IMR-90 (cell line): ENCODE results near the gene ENOX1. TPM values are rescaled to one million over a fixed set of nuclear protein-coding genes. Genes with fewer than 3 reads are reported as not detected.

ENCODE experiments used
- ATAC-seq: fragments of 200-7000 bp; cut with Tn5 transposase; 2 replicates; pipeline ENCODE4 v1.9.1; 2020; ENCODE audit warnings: low read depth, mild to moderate bottlenecking, moderate library complexity
- BruUV-seq: library from RNA; stranded (reverse); fragments of 400-500 nt; replicated peaks from 2 replicates; lab custom pipeline; 2021; lab: Mats Ljungman, UMichigan
- CTCF ChIA-PET: fragments of 300-600 bp; formaldehyde crosslinking; extraction: SDS; loops from one replicate; lab custom pipeline; 2021; ENCODE audit warnings: antibody characterized with exemption; lab: Yijun Ruan, JAX
- POLR2A ChIA-PET: fragments of 300-600 bp; sonication (Branson Sonifier 250); formaldehyde crosslinking; loops from one replicate; lab custom pipeline; 2022; ENCODE audit warnings: antibody characterized with exemption; ENCODE audit not compliant: unreplicated experiment; lab: Charles Lee
- DNase-seq: peaks from one replicate; pipeline ENCODE4 v3.0.0; 2013
- H2AFZ ChIP-seq: replicated peaks from 2 replicates; pipeline ENCODE3; 2013; ENCODE audit warnings: low read length, mild to moderate bottlenecking; ENCODE audit not compliant: poor library complexity
- H2AK5ac ChIP-seq: 2 replicates; pipeline ENCODE4 v1.6.1; 2013; ENCODE audit warnings: low read depth, low read length, inconsistent platforms
- H2AK9ac ChIP-seq: replicated peaks from 2 replicates; pipeline ENCODE3; 2013; ENCODE audit warnings: mild to moderate bottlenecking, low read depth, low read length, moderate library complexity; ENCODE audit not compliant: poor library complexity
- H2BK120ac ChIP-seq: 2 replicates; pipeline ENCODE4 v1.6.1; 2013; ENCODE audit warnings: low read depth, low read length, inconsistent platforms
- H2BK15ac ChIP-seq: 3 replicates; pipeline ENCODE4 v1.6.1; 2013; ENCODE audit warnings: low read depth, low read length, inconsistent platforms
- H2BK20ac ChIP-seq: 2 replicates; pipeline ENCODE4 v1.6.1; 2013; ENCODE audit warnings: low read depth, mild to moderate bottlenecking, inconsistent platforms, low read length, moderate library complexity
- H2BK5ac ChIP-seq: 2 replicates; pipeline ENCODE4 v1.6.1; 2013; ENCODE audit warnings: mild to moderate bottlenecking, low read depth, low read length, inconsistent platforms; ENCODE audit not compliant: poor library complexity, severe bottlenecking
- H3K14ac ChIP-seq: replicated peaks from 2 replicates; pipeline ENCODE4 v1.6.1; 2013; ENCODE audit warnings: low read depth, low read length, inconsistent platforms
- H3K18ac ChIP-seq: 2 replicates; pipeline ENCODE4 v1.6.1; 2013; ENCODE audit warnings: low read depth, low read length, control low read depth
- H3K23ac ChIP-seq: 2 replicates; pipeline ENCODE4 v1.6.1; 2013; ENCODE audit warnings: low read depth, low read length, inconsistent platforms
- H3K27ac ChIP-seq: 2 replicates; pipeline ENCODE4 v1.5.1; 2013; ENCODE audit warnings: mild to moderate bottlenecking, control low read depth, low read length; ENCODE audit not compliant: insufficient read depth
- H3K27me3 ChIP-seq: 2 replicates; pipeline ENCODE4 v1.6.1; 2013; ENCODE audit warnings: low read length; ENCODE audit not compliant: control insufficient read depth, insufficient read depth
- H3K36me3 ChIP-seq: 2 replicates; pipeline ENCODE4 v1.6.1; 2013; ENCODE audit warnings: low read length, mixed read lengths; ENCODE audit not compliant: control insufficient read depth, insufficient read depth
- H3K4ac ChIP-seq: 2 replicates; pipeline ENCODE4 v1.6.1; 2013; ENCODE audit warnings: low read depth, low read length, inconsistent platforms
- H3K4me1 ChIP-seq: 2 replicates; pipeline ENCODE4 v1.6.1; 2013; ENCODE audit warnings: low read length, mixed read lengths; ENCODE audit not compliant: control insufficient read depth, insufficient read depth
- H3K4me2 ChIP-seq: 2 replicates; pipeline ENCODE4 v1.6.1; 2013; ENCODE audit warnings: low read depth, mild to moderate bottlenecking, control low read depth, low read length, moderate library complexity
- H3K4me3 ChIP-seq: 2 replicates; pipeline ENCODE4 v1.5.1; 2013; ENCODE audit warnings: low read depth, mild to moderate bottlenecking, control low read depth, low read length, moderate library complexity; ENCODE audit not compliant: insufficient read depth
- H3K56ac ChIP-seq: 2 replicates; pipeline ENCODE4 v1.6.1; 2013; ENCODE audit warnings: low read length, inconsistent platforms; ENCODE audit not compliant: insufficient read depth; ENCODE audit errors: extremely low read depth
- H3K79me1 ChIP-seq, 2 experiments: 2 replicates each; pipeline ENCODE4 v1.6.1; 2013; ENCODE audit warnings: low read length in 2 of 2, inconsistent platforms in 1 of 2, low read depth in 1 of 2
- H3K9ac ChIP-seq: 2 replicates; pipeline ENCODE4 v1.6.1; 2013; ENCODE audit warnings: low read depth, low read length, control low read depth
- H3K9me1 ChIP-seq: 2 replicates; pipeline ENCODE4 v1.6.1; 2013; ENCODE audit warnings: low read length, inconsistent platforms; ENCODE audit not compliant: insufficient read depth
- H3K9me3 ChIP-seq: 2 replicates; pipeline ENCODE4 v1.6.1; 2013; ENCODE audit warnings: low read length; ENCODE audit not compliant: control insufficient read depth, insufficient read depth
- H4K20me1 ChIP-seq: 2 replicates; pipeline ENCODE4 v1.6.1; 2013; ENCODE audit warnings: low read length, inconsistent platforms; ENCODE audit not compliant: insufficient read depth
- H4K5ac ChIP-seq: 2 replicates; pipeline ENCODE4 v1.6.1; 2013; ENCODE audit warnings: mild to moderate bottlenecking, low read depth, low read length, control low read depth
- H4K8ac ChIP-seq, 2 experiments: 2 replicates each; pipeline ENCODE4 v1.6.1; 2013; ENCODE audit warnings: low read depth in 2 of 2, low read length in 2 of 2, control low read depth in 1 of 2, inconsistent platforms in 1 of 2
- H4K91ac ChIP-seq: 2 replicates; pipeline ENCODE4 v1.6.1; 2013; ENCODE audit warnings: low read depth, low read length, inconsistent platforms; ENCODE audit not compliant: insufficient read depth
- BHLHE40 ChIP-seq: fragments of 150-350 bp; IDR thresholded peaks from 2 replicates; pipeline ENCODE4 v1.6.1; 2016; ENCODE audit warnings: mild to moderate bottlenecking, low read depth, low read length
- CEBPB ChIP-seq: IDR thresholded peaks from 2 replicates; pipeline ENCODE4 v1.6.1; 2012; ENCODE audit warnings: low read depth, low read length, improper control_type of control experiment
- CHD1 ChIP-seq: IDR thresholded peaks from 2 replicates; pipeline ENCODE4 v1.6.1; 2012; ENCODE audit warnings: low read depth, low read length, improper control_type of control experiment
- FOS ChIP-seq: fragments of 150-350 bp; IDR thresholded peaks from 2 replicates; pipeline ENCODE4 v1.6.1; 2016; ENCODE audit warnings: low read depth, low read length
- MAFK ChIP-seq: IDR thresholded peaks from 2 replicates; pipeline ENCODE4 v1.6.1; 2012; ENCODE audit warnings: low read depth, low read length, improper control_type of control experiment
- MAZ ChIP-seq: IDR thresholded peaks from 2 replicates; pipeline ENCODE4 v1.6.1; 2012; ENCODE audit warnings: low read depth, mild to moderate bottlenecking, low read length, improper control_type of control experiment, moderate library complexity, borderline replicate concordance
- MXI1 ChIP-seq: IDR thresholded peaks from 2 replicates; pipeline ENCODE4 v1.6.1; 2012; ENCODE audit warnings: low read depth, mild to moderate bottlenecking, low read length, moderate library complexity, borderline replicate concordance
- NFE2L2 ChIP-seq: fragments of 150-350 bp; IDR thresholded peaks from 2 replicates; pipeline ENCODE4 v1.6.1; 2016; ENCODE audit warnings: low read depth, mild to moderate bottlenecking, low read length
- POLR2A ChIP-seq: IDR thresholded peaks from 2 replicates; pipeline ENCODE4 v1.6.1; 2012; ENCODE audit warnings: mild to moderate bottlenecking, low read depth, low read length
- RAD21 ChIP-seq: IDR thresholded peaks from 2 replicates; pipeline ENCODE4 v1.6.1; 2012; ENCODE audit warnings: low read length, improper control_type of control experiment
- RFX5 ChIP-seq: IDR thresholded peaks from 2 replicates; pipeline ENCODE4 v1.8.0; 2012; ENCODE audit warnings: low read depth, mild to moderate bottlenecking, low read length, moderate library complexity
- SMC3 ChIP-seq: fragments of 150-350 bp; IDR thresholded peaks from 2 replicates; pipeline ENCODE4 v1.6.1; 2016; ENCODE audit warnings: low read depth, mild to moderate bottlenecking, antibody characterized with exemption, low read length, moderate library complexity
- WGBS, 2 experiments: methylation state at CpG; one replicate each; pipeline versions ENCODE4 v1.1.5 to v1.1.7; 2013; ENCODE audit warnings: missing lambda C conversion rate in 2 of 2; ENCODE audit not compliant: insufficient read length in 1 of 2; ENCODE audit errors: extremely low coverage in 2 of 2; 5-methylcytosine and 5-hydroxymethylcytosine counted together
- dilution Hi-C: fragments of 300-500 bp; cut with HindIII; formaldehyde crosslinking; loops from one replicate; pipeline ENCODE4 v1.14.3; 2018; ENCODE audit warnings: low sequenced_read_pairs; ENCODE audit not compliant: unreplicated experiment
- in situ Hi-C: fragments of 300-500 bp; cut with MboI; formaldehyde crosslinking; loops from 3 replicates; pipeline ENCODE4 v1.14.3; 2019; ENCODE audit warnings: low sequenced_read_pairs, inconsistent platforms, mixed read lengths
- intact Hi-C: fragments of 100-400 bp; cut with micrococcal nuclease; formaldehyde crosslinking; loops from 2 replicates; pipeline ENCODE4 v1.10.0; 2022
- polyA plus RNA-seq, 3 experiments: library from polyadenylated mRNA; depleted of rRNA; stranded (reverse); fragments of >200 nt; gene quantifications; 2 replicates each; pipeline ENCODE4 v1.2.3, GENCODE V29; 2012; ENCODE audit warnings: low replicate concordance in 1 of 3
- total RNA-seq: library from RNA; depleted of rRNA; stranded (reverse); fragments of >200 nt; gene quantifications from 2 replicates; pipeline ENCODE4 v1.2.3, GENCODE V29; 2012
- TF ChIP-seq, protein P1 (sequence below): fragments of 150-350 bp; IDR thresholded peaks from 2 replicates; pipeline ENCODE4 v1.6.1; 2016; ENCODE audit warnings: low read depth, mild to moderate bottlenecking, low read length, moderate library complexity, borderline replicate concordance
- TF ChIP-seq, protein P2 (sequence below): fragments of 150-350 bp; IDR thresholded peaks from 2 replicates; pipeline ENCODE4 v1.6.1; 2017; ENCODE audit warnings: mild to moderate bottlenecking, antibody characterized with exemption, low read length, low read depth
- TF ChIP-seq, protein P3 (sequence below): conservative IDR thresholded peaks from 2 replicates; pipeline ENCODE4 v1.5.1; 2012; ENCODE audit warnings: mild to moderate bottlenecking, low read depth, low read length, improper control_type of control experiment

The ENOX1 gene
- total and polyA plus RNA-seq, 2 of the 4 experiments (the other 2 are of a cell fraction) = 0.99 to 1.3 TPM

DNA sequence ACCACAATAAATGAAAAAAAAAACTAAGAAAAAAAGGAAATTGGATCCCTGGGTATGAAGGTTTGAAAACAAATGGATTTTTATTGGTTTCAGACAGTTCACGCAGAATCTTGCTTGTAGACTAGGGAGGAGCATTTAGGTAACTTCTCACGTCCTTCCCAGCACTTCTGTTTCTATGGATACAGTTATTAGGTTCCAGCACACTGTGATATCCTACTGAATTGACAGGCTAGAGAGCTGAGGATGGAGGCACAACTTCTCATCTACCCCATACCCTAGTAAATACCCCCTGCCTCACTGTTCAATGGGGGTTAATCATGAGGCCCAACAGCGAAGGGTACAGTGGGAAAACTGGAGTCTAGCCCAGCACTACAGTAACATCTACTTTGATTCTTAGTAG lies 304.1 kb downstream of the ENOX1 start:
- Histone ChIP-seq H3K36me3 (no peaks in the 10 kb centered on the region), H3K9me3 (no peaks in the 10 kb centered on the region), H3K79me1 (no peaks in the 10 kb centered on the region), H3K4me1 (no peaks in the 10 kb centered on the region), H4K20me1 (no peaks in the 10 kb centered on the region), H3K9me1 (no peaks in the 10 kb centered on the region), H3K4me2 (no peak overlapping the region), H2AK5ac (no peak overlapping the region), H2AK9ac (no peak overlapping the region), H2BK15ac (no peak overlapping the region), H2BK5ac (no peak overlapping the region), H3K23ac (no peak overlapping the region), H4K91ac (no peak overlapping the region), H3K27me3 (no peaks in the 10 kb centered on the region), H3K18ac (no peak overlapping the region), H2BK20ac (no peak overlapping the region), H3K4ac (no peak overlapping the region), H3K9ac (no peak overlapping the region), H2BK120ac (no peak overlapping the region), H4K5ac (no peak overlapping the region), H3K27ac (no peak overlapping the region), H3K56ac (no peak overlapping the region), H2AFZ (no peak overlapping the region), H3K14ac (no peak overlapping the region), H4K8ac (no peak overlapping the region), H3K4me3 (no peak overlapping the region)
- dilution Hi-C loops (no loop called here), intact Hi-C loops (no loop called here), in situ Hi-C loops (no loop called here)
- ATAC-seq (no peak), DNase-seq (no peak)
- ChIA-PET CTCF (no interaction called here), POLR2A (no interaction called here)
- WGBS, 2 experiments = no CpG with 5 or more reads among the region's 3 CpGs
- TF ChIP-seq MAFK (no peak), SMC3 (no peak), BHLHE40 (no peak), MXI1 (no peak), CEBPB (no peak), MAZ (no peak), FOS (no peak), RFX5 (no peak), NFE2L2 (no peak), RAD21 (no peak), CHD1 (no peak), POLR2A (no peak)
- TF ChIP-seq, protein P1, sequence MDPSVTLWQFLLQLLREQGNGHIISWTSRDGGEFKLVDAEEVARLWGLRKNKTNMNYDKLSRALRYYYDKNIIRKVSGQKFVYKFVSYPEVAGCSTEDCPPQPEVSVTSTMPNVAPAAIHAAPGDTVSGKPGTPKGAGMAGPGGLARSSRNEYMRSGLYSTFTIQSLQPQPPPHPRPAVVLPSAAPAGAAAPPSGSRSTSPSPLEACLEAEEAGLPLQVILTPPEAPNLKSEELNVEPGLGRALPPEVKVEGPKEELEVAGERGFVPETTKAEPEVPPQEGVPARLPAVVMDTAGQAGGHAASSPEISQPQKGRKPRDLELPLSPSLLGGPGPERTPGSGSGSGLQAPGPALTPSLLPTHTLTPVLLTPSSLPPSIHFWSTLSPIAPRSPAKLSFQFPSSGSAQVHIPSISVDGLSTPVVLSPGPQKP = no peak
- TF ChIP-seq, protein P2, sequence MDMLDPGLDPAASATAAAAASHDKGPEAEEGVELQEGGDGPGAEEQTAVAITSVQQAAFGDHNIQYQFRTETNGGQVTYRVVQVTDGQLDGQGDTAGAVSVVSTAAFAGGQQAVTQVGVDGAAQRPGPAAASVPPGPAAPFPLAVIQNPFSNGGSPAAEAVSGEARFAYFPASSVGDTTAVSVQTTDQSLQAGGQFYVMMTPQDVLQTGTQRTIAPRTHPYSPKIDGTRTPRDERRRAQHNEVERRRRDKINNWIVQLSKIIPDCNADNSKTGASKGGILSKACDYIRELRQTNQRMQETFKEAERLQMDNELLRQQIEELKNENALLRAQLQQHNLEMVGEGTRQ = no peak
- TF ChIP-seq, protein P3, sequence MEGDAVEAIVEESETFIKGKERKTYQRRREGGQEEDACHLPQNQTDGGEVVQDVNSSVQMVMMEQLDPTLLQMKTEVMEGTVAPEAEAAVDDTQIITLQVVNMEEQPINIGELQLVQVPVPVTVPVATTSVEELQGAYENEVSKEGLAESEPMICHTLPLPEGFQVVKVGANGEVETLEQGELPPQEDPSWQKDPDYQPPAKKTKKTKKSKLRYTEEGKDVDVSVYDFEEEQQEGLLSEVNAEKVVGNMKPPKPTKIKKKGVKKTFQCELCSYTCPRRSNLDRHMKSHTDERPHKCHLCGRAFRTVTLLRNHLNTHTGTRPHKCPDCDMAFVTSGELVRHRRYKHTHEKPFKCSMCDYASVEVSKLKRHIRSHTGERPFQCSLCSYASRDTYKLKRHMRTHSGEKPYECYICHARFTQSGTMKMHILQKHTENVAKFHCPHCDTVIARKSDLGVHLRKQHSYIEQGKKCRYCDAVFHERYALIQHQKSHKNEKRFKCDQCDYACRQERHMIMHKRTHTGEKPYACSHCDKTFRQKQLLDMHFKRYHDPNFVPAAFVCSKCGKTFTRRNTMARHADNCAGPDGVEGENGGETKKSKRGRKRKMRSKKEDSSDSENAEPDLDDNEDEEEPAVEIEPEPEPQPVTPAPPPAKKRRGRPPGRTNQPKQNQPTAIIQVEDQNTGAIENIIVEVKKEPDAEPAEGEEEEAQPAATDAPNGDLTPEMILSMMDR = no peak
- no TSS peak for BruUV-seq
